Thyroid gland (tissue), 4 donors: ENCODE measurements around the gene COL4A1.

Experiments used
- CTCF ChIP-seq, 6 experiments: fragments of 200-600 bp in 3 of 6; fragments of 450-650 bp in 3 of 6; sonication (generic) in 3 of 6; IDR thresholded peaks; one replicate each; pipeline ENCODE4 v1.5.1; 2016 to 2019; ENCODE audit warnings: antibody characterized with exemption in 6 of 6, mild to moderate bottlenecking in 2 of 6, inconsistent platforms in 1 of 6, moderate library complexity in 1 of 6
- POLR2A ChIP-seq, 2 donors: fragments of 450-650 bp; IDR thresholded peaks; one replicate each; pipeline ENCODE4 v1.6.1; 2017; ENCODE audit warnings: antibody characterized with exemption in 2 of 2, mild to moderate bottlenecking in 2 of 2, moderate library complexity in 1 of 2

- TF ChIP-seq CTCF (IDR thresholded peaks at IDR 0.05) (no peak), POLR2A (IDR thresholded peaks at IDR 0.05) (peak in 1 of 2 donors; percentile 40)
Observed at GRCh38 chr13:110331362-110331761, 24.4 kb upstream of the COL4A1 start.
